GM19025 (cell line): Measurements from ENCODE around the gene HRH3.

Experiments
- ATAC-seq: cut with Tn5 transposase; IDR thresholded peaks from one replicate; pipeline ENCODE4 v1.9.1; 2021; ENCODE audit warnings: mild to moderate bottlenecking, low read depth, moderate library complexity; ENCODE audit not compliant: unreplicated experiment

Gene HRH3

DNA sequence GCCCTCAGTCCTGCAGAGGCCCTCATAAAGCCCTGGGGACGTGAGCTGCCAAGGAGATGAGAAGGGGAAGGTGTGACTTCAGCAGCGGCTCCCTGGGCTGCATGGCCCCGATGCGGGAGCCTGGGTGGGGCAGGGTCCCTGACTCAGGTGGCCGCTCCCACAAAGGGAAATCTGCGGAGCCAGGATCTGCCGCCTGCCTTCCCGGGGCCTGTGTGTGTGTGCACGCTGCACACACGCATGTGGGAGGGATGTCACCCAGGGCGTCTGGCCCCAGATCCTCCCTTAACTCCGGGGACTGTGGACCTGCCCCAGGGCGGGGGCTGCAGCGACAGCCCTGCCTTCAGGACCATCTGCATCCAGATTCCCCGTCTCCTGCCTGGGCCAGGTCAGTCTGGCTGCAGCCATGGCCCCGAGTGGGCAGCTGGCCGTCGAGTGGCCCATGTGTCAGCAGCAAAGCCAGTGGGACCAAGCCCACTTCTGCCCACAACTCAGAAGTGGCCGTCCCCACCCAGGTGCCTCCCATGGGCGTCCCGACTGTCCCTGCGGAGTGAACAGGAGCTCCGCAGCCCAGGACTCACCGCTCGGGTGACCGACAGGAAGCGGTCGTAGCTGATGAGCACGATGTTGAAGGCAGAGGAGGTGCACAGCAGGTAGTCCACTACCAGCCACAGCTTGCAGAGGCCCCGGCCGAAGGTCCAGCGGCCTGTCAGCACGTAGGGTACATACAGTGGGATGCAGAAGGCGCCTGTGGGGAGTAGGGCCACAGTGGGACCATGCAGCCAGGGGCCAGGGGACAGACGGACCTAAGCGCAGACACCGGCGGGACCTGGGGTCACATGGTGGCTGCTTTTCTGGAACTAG is 1.9 kb downstream of the HRH3 start:
- no peak for ATAC-seq

- ATAC-seq, result no peak
Observed at GRCh38 chr20:62216636-62217566, 3.2 kb downstream of the HRH3 start.

GRCh38 chr20:62215991-62216635 is 4.0 kb downstream of the HRH3 start:
- ATAC-seq, result no peak

DNA sequence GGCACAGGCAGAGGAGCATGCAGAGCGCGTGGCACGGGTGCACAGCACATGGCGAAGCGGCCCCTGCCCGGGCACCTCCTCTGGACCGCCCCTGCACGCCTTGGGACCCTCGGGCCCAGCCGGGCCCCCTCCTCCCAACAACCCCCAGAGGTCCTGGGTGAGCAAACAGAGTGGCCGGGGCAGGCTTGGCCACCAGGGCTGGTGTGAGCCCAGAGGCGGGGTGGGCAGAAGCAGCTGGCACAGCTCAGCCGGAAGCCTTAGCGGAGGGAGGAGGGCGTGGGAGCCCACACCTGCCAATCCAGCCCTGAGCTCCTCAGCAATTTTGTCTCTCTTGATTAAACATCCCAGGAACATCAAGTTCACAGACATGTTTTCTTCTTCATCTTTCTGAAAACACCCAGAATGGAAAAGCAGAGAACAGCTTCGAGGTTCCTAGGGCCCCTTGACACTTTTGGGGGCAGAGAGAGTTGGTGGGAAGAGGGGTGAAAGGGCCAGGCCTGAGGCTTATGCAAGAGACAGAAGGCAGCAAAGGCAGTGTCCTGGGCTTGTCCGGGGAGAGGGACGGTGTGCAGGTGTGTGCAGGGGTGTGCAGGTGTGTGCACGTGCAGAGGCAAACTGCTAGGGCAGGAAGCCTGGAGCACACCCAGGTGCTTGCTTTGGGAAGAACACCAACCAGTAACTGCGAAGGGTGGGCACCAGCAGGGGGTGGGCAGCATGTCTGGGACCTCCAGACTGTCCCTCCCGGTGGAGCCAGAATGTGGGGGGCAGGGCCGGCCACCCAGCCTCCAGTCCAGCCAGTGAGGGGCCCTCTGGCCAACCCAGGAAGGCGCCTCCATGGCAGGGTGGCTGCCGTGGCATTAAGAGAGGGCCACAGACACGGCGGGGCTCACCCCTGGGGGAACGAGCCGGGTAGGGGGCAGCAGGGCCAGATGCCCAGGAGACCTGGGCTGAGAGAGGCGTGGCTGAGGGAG is 4.8 kb downstream of the HRH3 start:
- ATAC-seq, result no peak

DNA sequence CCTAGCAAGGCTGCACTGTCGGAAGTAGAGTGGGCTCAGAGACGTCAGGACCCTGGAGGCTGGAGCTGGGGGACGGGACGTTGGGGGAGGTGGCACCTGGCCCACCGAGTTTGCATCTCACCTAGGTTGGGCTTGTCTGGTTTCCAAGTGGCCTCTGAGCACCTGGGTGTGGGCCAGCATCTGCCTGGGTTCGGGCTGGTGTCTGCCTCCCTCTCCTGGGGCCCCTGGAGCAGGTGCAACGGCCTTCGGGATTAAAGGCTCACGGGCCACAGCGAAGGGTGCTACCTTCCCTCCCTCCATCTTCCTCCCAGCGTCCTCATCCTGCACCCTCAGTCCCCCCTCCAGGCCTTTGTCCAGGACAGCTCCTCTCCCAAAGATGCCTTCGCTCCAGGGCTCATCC is 6.0 kb downstream of the HRH3 start:
- ATAC-seq, result no peak

GRCh38 chr20:62212299-62212698 is 7.8 kb downstream of the HRH3 start:
- ATAC-seq, result no peak

DNA sequence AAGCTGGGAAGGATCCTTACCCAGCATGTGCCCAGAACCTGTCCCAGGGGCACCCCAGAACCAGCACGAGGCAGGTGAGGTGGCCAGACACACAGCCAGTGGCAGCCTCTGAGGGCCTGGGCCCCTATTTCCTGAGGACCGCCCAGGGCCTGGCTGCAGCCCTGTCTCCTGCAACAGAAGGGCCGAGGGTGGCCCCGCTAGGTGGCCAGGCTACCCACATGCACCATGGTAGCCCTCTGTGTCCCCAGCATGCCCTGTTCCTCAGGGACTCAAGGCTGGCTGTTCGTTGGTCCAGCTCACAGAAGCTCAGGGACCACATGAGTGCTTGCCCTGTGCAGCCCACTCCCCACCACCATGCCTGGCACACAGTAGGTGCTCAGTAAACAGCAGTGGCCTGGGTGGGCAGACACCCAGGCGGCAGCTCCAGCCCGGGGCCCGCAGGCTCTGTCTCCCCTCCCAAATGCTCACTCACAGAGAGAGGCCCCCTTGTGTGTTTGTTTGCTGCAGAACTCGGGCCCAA is 8.2 kb downstream of the HRH3 start:
- ATAC-seq, result no peak

- ATAC-seq, result no peak
Observed at GRCh38 chr20:62211216-62211615, 8.9 kb downstream of the HRH3 start.

- no peak for ATAC-seq
Observed at GRCh38 chr20:62210496-62210855, 9.6 kb downstream of the HRH3 start.

DNA sequence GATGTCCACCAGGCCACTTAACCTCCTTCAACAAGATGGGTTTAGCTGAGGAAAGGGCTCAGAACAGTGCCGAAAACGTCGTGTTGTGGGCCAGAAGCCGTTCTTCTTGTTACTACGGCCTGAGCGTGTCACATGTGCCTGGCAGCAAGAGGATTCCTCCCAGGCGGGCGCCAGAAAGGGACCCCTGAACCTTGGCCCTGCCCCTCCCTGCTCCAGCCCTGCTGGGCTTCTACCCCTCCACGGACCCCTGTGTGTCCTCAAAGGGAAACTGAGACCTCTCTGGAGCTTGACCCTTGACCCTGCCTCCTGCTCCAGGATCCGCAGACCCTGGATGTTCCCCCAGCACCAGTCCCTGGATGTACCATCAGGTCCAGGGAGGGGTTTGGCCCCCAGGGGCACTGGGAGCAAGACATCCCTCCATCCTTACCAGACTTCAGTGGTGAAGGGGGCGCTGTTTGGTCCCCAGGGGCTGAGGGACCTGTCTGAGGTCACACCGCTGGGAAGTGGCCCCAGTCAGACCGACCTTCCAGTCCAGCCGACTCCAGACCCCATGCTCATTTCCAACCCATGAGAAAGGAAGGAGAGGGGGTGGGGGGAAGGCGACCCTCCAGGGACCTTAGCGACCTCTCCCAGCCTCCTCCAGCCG is 10.1 kb downstream of the HRH3 start:
- ATAC-seq, result no peak

DNA sequence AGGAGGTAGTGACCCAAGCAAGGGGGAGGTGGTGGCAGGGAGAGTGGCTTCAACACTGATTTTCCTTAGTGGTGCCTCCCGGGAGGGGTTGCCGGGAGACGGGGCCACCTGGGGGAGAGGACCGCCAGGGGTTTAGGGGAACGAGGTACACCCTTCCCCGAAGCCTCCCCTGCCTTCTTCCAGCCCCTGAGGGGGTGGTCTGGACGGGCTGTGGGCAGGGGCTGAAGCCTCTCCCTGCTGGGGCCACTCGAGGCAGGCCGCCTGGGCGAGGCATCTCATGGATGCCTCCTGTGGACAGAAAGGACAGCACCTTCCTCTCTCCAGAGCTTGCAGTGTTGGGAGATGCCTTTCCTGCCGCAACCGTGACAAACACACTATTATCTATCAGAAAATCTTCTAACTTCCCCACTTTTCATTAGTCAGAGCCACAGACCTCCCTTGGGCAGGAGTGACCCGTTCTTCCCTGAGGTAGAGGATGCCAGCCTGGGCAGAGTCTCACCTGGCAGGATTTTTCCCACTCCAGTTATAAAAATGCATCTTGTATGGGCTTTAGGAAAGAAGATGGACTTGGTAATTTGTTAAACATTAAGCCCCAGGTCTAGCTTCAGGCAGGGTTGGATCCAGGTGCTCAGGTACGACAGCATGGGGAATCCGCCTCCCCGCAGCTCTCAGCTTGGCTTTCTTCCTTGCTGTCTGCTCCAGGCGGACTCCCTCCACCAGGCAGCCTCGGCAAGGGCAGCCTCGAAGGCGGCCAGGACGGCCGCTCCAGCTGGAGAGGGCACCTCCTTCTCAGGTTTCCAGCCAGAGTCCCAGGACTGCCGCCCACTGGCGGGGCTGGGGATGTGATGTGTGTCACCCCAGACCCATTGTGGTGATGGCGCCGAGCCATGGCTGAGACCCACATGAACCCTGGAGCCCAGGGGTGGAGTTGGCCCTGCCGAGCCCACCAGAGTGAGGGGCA is 11.0 kb downstream of the HRH3 start:
- ATAC-seq, result no peak

- no peak for ATAC-seq
Observed at GRCh38 chr20:62208061-62208794, 11.8 kb downstream of the HRH3 start.

DNA sequence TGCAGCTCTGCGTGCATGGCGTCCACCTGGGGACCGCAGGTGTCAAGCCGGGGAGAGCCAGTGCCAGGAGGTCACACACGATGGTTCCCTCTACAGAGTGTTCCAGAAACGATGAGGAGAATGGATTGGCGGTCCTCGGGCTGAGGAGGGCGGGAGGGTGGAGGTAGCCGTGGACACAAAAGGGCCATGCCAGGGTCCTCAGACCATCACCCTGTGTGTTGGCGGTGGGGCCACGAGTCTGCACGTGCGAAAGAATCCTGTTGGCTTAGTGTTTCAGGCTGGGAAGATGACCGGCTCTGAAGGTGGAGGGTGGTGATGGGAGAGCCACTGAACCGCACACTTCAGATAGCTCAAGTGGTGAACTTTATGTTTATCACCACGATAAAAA is 13.7 kb downstream of the HRH3 start:
- ATAC-seq, result no peak

- ATAC-seq, result no peak
Observed at GRCh38 chr20:62205618-62206387, 14.3 kb downstream of the HRH3 start.

DNA sequence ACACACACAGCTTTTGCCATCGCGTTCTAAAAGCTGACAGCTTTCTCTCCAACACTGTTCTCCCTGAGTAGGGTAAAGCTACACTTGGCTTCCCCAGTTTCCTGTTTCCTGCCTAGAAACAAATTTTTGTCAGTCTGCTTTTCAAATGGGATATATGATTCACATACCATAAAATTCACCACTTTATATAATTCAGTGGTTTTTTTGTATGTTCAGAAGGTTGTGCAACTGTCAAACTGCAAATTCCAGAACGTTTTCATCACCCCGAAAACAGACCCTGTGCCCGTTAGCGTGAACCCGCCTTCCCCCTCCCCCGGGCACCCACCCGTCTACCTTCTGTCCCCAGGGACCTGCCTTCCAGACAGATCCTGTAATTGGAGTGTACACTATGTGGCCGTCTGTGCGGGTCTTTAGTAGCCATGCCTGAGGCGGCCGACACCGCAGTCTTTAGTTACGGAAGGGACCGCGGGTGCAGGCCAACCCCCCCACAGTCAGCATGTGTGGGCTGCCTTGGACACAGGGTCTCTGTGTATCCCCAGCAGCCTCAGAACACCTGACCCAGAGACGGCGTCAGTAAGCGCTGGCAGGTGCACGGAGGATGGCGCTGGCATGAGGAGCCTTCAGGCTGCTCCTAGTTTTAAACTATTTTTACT is 16.6 kb downstream of the HRH3 start:
- ATAC-seq, result no peak

DNA sequence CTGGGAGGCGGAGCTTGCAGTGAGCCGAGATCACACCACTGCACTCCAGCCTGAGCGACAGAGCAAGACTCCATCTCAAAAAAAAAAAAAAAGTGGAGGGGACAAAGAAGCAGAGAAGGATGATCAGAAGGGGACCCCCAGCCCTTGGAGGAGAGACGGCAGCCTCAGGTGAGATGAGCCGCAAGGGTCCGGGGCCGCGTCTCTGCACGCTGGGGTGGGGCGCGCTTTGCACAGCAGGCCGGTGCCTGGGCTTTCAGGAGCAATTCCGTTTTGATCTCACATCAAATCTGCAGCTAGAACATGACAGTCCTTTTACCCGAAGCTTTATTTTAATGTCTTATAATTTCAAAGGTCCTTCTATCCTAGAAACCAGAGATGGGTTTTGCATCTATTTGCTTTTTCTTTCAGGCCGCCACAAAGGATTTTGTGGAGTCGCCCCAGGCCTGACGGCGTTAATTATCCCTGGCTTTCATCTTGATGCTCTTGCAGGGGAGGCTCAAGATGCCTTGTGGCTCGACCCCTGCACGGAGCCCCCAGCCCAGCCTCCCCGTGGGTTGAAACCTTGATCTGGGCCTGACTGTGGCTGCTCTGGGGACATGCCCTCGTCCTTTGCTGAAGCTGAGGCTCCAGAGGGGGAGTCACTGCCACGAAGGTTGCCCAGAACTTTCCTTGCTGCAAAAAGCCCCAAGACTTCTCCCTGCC is 17.3 kb downstream of the HRH3 start:
- ATAC-seq, result no peak
